Upper lobe of right lung (tissue), 1 donor: ENCODE results near the gene SEM1. TPM values are rescaled to one million over a fixed set of nuclear protein-coding genes. Genes with fewer than 3 reads are reported as not detected.

Source experiments
- ATAC-seq: fragments of 200-7000 bp; cut with Tn5 transposase; one replicate; pipeline ENCODE4 v1.9.1; 2020; ENCODE audit warnings: mild to moderate bottlenecking, moderate library complexity
- DNase-seq: peaks from one replicate; pipeline ENCODE4 v3.0.0-alpha.2; 2020
- H3K27ac ChIP-seq: fragments of 200-600 bp; one replicate; pipeline ENCODE4 v1.8.0; 2022
- H3K27me3 ChIP-seq: fragments of 200-600 bp; one replicate; pipeline ENCODE4 v1.8.0; 2022; ENCODE audit warnings: mild to moderate bottlenecking
- H3K36me3 ChIP-seq: fragments of 200-600 bp; one replicate; pipeline ENCODE4 v1.8.0; 2022
- H3K4me1 ChIP-seq: fragments of 200-600 bp; one replicate; pipeline ENCODE4 v1.8.0; 2022
- H3K4me3 ChIP-seq: fragments of 200-600 bp; one replicate; pipeline ENCODE4 v1.8.0; 2022; ENCODE audit warnings: mild to moderate bottlenecking
- H3K9me3 ChIP-seq: fragments of 200-600 bp; one replicate; pipeline ENCODE4 v1.8.0; 2022
- intact Hi-C: fragments of 100-400 bp; cut with DNase I; formaldehyde crosslinking; loops from one replicate; pipeline ENCODE4 v1.11.0; 2022
- total RNA-seq: library from RNA; stranded (reverse); fragmentation: NEBNext Ultra II Directional; extraction: Animal tissue kit (Norgen Biotek cat#: 25700); gene quantifications from one replicate; pipeline ENCODE4 v1.2.1, GENCODE V29; 2021
- TF ChIP-seq, protein P1 (sequence below): fragments of 200-600 bp; IDR thresholded peaks from one replicate; pipeline ENCODE4 v1.8.0; 2022; ENCODE audit warnings: antibody characterized with exemption
- donor health status: DM: no; HTN: yes; CAD: no; lungs with severe emphysema.

Gene SEM1
- total RNA-seq, 1 donor from 2014 or later, result 29.5 TPM

DNA sequence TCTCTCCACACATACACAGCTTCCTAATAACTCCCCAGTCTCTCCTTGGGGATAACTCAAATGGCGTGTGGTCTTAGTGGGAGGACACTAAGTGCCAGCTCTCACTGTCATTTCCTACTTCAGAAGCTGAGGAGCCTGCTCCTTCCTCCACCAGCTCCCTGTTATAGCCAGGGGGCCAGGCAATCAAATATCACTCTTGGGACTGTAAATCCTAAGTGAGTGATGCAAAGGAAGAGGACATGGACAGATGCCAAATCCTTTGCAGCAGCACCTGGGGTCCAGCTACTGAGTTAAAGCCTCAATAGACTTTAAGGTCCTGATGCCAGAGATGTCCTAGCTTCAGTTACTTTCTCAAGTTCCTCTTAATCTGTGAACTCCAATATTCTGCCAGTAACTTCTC lies 34.1 kb downstream of the SEM1 start:
- ATAC-seq (no peak), DNase-seq (no peak)
- Histone ChIP-seq H3K27me3 (no peaks in the 10 kb centered on the region), H3K27ac (no peak overlapping the region), H3K9me3 (no peaks in the 10 kb centered on the region), H3K4me3 (no peak overlapping the region), H3K4me1 (no peaks in the 10 kb centered on the region), H3K36me3 (peaks cover 6% of the 10 kb centered on the region)
- TF ChIP-seq, protein P1, sequence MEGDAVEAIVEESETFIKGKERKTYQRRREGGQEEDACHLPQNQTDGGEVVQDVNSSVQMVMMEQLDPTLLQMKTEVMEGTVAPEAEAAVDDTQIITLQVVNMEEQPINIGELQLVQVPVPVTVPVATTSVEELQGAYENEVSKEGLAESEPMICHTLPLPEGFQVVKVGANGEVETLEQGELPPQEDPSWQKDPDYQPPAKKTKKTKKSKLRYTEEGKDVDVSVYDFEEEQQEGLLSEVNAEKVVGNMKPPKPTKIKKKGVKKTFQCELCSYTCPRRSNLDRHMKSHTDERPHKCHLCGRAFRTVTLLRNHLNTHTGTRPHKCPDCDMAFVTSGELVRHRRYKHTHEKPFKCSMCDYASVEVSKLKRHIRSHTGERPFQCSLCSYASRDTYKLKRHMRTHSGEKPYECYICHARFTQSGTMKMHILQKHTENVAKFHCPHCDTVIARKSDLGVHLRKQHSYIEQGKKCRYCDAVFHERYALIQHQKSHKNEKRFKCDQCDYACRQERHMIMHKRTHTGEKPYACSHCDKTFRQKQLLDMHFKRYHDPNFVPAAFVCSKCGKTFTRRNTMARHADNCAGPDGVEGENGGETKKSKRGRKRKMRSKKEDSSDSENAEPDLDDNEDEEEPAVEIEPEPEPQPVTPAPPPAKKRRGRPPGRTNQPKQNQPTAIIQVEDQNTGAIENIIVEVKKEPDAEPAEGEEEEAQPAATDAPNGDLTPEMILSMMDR, result no peak
- intact Hi-C loops, result no loop called here

GRCh38 chr7:96674565-96674964 lies 35.1 kb downstream of the SEM1 start:
- Histone ChIP-seq H3K27ac (no peak overlapping the region), H3K9me3 (no peaks in the 10 kb centered on the region), H3K36me3 (peaks cover 6% of the 10 kb centered on the region), H3K27me3 (no peaks in the 10 kb centered on the region), H3K4me1 (no peaks in the 10 kb centered on the region), H3K4me3 (no peak overlapping the region)
- TF ChIP-seq, protein P1, result no peak
- ATAC-seq, result no peak
- intact Hi-C loops, result no loop called here
- no peak for DNase-seq

DNA sequence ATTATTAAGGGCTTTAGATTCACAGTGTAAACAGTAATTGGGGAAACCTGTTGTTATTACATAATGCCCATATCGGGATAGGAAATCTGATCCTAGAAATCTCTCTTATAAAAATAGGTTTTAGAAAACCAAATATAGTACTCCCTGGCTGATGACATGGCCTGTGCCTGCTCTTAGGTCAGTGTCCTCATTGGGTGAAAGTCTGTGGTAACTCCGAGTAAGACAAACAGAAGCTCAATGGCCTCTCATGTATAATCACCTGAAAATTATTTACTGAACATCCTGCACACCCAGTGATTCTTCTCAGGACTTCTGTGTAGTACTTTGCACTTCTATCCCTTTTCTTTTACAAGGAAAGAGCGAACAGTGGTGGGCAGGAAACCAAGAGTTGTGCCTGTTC lies 37.8 kb downstream of the SEM1 start:
- no peak overlapping the region for H3K4me3 ChIP-seq
- H3K9me3 ChIP-seq, result no peaks in the 10 kb centered on the region
- peaks cover 6% of the 10 kb centered on the region for H3K36me3 ChIP-seq
- H3K27me3 ChIP-seq, result no peaks in the 10 kb centered on the region
- intact Hi-C loops, result no loop called here
- H3K27ac ChIP-seq, result no peak overlapping the region
- H3K4me1 ChIP-seq, result no peaks in the 10 kb centered on the region
- ATAC-seq (no peak), DNase-seq (no peak)
- TF ChIP-seq, protein P1, result no peak

GRCh38 chr7:96670338-96671289 lies 39.0 kb downstream of the SEM1 start:
- Histone ChIP-seq H3K9me3 (no peaks in the 10 kb centered on the region), H3K27me3 (no peaks in the 10 kb centered on the region), H3K4me1 (no peaks in the 10 kb centered on the region), H3K27ac (no peak overlapping the region), H3K4me3 (no peak overlapping the region), H3K36me3 (peaks cover 6% of the 10 kb centered on the region)
- TF ChIP-seq, protein P1, result no peak
- intact Hi-C loops, result no loop called here
- DNase-seq (no peak), ATAC-seq (no peak)

DNA sequence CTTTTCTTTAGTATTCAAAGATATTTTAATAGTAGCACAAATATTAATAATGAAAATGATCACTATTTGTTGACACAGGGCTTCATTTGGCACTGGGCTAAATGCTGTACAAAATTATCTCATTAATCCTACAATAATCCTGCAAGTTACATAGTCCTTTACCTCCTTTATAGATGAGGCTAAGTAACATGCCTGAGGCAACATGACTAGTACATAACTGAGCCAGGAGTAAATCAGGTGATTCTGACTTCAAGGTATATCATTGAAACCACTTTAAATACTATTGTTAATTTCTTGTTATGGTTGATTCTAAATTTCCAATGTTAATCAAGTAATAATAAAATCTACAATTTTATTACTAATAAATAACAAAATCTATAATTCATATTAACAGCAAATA lies 39.8 kb downstream of the SEM1 start:
- peaks cover 6% of the 10 kb centered on the region for H3K36me3 ChIP-seq
- intact Hi-C loops, result no loop called here
- no peak for ATAC-seq
- H3K4me3 ChIP-seq, result no peak overlapping the region
- no peak for DNase-seq
- TF ChIP-seq, protein P1, result no peak
- no peaks in the 10 kb centered on the region for H3K27me3 ChIP-seq
- no peaks in the 10 kb centered on the region for H3K9me3 ChIP-seq
- no peaks in the 10 kb centered on the region for H3K4me1 ChIP-seq
- no peak overlapping the region for H3K27ac ChIP-seq
